GM18508 (cell line): ENCODE data around the gene PDHB.

Experiments used
- ATAC-seq: cut with Tn5 transposase; IDR thresholded peaks from one replicate; pipeline ENCODE4 v1.9.1; 2021; ENCODE audit warnings: moderate number of reproducible peaks; ENCODE audit not compliant: insufficient read depth, unreplicated experiment

PDHB gene

DNA sequence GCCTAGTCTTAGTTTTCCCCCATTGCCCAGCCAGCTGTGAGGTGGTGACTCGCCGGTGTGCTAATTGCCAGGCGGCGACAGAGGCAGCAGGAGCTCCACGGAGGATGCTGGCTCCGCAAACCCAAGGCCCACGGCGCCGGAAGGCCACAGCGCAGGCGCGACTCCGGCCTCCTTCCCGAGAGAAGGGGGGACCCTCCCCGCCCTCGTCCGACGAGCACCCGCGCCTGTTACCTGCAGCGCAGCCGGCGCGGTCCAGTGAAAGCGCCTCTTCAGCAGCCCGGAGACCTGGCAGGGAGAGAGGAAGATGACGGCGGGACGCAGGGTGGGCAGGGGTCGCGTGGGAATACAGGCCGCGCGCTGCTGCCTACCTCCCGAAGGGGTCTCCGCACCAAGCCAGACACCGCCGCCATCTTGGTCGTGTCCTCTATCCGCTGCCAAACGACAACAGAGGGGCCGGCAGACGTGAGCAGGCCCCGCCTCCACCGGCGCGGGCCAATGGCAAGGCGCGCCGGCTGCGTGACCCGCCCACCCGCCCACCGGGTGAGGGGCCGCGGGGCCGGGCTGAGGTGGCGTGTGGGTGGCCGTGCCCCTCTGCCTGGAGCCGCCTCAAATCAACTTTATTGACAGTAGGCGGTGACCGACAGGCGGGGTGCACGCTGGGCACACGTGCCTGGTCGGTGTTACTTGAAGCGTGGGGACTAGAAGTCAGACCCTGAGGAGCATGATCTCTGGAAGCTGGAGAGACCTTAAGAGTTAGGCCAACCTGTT, at the start of gene PDHB:
PDHB (minus strand) TSS at position 433 of the 768 bp plus-strand sequence; CDS start at position 410, 23 bp downstream.
- peak; percentile 78 for ATAC-seq

DNA sequence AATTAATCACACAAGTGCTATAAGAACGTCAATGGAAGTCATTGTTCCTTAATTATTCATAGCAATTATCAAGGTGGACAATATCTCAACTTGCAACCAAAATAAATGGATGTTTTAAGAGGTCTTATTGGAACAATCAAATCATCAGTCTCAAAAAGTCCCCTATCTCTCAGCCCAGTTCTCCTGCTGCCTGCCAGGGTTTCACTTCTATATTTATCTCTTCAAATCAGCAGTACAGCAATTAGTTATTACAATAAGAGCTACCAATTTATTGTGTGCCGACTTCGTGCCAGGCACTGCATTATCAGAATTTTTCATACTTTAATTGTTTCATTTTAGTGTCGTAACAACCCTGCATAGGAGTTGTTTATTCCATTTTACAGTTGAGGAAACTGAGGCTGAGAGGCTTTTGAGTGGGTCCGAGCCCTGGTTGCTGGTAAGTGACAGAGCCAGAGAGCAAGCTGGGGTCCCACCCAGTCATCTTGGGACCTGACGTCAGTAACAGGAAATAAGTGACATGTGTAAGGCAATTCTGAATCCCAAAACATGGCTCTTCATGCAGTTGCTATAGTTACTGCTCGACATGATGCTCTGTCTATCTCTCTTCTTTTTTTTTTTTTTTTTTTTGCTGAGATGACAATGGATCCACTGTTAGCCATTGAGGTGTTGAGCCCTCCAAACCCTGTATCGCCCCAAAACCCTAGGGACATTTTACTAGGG, 49.4 kb upstream of the PDHB start:
- no peak for ATAC-seq

DNA sequence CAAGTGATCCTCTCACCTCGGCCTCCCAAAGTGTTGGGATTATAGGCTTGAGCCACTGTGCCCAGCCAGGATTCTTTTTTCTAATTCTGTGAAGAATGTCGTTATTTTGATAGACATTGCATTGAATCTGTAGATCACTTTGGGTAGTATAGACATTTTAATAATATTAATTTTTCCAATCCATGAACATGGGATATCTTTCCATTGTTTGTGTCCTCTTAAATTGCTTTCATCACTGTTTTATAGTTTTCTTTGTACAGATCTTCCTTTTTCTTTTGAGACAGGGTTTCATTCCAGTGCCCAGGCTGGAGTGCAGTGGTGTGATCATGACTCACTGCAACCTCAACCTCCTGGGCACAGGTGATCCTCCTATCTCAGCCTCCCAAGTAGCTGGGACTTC, 46.7 kb upstream of the PDHB start:
- ATAC-seq = no peak

DNA sequence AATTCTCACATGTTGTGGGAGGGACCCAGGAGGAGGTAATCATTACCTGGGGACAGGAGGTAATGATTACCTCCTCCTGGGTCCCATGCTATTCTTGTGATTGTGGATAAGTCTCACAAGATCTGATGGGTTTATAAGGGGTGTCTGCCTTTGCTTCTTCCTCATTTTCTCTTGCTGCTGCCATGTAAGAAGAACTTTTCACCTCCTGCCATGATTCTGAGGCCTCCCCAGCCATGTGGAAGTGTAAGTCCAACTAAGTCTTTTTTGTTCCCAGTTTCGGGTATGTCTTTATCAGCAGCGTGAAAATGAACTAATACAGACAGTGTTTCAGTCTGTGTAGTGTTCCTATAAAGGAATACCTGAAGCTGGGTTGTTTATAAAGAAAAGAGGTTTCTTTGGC, 45.1 kb upstream of the PDHB start:
- ATAC-seq = no peak

DNA sequence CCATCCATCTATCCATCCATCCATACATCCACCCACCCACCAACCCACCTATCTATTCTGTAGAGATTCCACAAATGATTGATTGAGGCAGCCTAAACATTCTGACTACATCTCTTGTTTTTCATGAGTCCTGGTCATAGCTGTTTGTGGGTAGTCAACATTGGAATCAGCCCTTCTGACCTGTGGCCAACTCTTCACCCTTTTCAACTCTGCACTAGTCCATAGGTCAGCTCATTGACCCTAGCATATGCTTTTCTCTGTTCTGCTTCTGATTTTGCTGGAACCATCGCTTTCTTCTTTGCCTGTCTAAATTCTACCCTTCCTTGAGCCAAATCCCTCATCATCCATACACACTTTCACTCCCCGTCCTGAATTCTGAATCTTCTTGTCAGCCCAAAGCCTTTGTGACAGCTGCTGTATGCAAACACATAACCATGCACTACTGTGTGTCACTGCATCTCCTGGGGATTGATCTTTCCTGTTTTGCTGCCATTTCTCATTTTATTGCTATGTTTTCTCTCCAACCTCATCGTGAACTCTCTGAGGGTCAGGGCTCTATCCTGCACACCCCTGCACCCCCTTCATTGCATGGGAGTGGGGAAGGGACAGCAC, 41.4 kb upstream of the PDHB start:
- no peak for ATAC-seq

DNA sequence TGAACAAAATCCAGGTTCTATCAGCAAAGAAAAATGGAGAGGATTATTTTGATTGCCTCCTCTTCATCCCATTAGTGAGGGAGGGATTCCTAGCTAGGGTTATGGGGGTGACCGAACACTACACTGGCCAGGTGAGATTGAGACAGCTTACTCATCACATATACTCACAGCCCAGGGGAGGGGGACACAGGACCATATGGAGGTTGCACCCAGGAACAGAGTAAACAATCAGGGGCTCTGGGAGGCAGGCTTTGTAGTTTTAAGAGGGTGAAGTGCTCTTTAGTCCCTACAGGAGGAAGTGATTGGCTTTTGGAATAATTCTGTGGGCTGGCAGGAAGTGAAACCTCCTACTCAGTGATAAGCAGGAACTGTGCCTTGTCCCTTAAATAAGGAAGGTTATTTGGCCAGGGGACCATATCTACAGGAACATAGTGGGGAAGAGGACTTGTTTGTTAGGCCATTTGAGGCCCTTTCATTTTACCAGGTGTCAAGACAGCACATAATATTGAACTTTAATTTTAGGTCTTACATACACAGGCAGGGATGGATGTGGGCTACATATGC, 40.8 kb upstream of the PDHB start:
- no peak for ATAC-seq

DNA sequence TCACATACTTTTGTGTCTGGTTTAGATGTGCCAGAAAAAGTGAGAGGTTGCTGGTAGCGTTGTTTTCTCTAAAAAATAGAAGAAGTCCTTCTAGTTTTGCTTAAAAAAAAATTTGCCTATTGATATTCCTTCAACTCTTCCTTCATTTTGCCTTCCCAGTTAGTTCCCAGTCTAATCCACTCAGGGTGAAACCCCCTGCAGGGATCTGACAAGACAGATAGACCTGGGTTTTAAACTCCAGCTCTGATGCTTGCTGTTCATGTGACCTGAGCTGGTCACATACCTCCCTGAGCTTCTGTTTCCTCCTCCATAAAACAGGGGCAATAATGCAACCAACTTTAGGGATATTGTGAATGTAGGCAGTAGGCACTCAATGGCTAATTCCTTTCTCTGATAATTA, 39.6 kb upstream of the PDHB start:
- ATAC-seq = no peak

DNA sequence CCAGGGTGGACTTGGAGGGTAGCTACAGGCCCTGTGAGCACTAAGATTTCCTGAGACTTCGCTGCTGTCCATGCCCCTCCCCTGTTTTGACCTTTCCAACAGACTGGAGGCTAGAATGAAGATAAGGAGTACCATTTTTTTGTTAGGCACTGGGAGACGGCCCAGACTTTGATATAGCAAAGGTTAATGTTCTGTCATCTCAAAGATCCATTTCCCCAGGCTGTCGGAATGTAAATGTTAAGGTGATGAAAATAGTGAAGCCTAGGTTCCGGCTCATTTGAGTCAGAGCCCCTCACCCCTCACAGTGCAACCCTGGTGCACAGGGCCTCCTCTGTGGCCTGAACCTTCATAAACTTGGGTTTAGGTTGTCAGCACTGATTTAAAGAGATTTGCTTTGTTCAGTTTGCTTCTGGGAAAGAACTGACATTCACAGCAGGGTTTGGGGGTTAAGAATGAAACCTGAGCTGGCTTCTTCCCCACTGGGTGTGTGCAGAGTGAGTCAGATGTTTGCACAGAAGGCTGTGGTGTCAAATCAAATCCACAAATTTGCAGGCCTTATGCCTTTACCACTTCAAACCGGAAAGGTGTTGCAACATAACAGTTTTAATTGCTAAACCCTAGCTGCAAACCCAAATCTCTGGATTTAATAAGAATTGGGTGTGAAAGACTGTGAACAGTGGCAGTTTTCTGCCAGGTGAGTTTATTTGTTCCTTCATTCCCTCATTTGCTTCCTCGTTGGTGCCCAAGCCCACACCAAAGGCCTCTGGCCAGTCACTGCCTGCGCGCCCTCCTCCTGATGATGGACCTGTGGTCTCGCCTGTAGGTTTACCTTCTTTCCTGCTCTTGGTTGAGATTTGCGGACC, 37.6 kb upstream of the PDHB start:
- no peak for ATAC-seq

DNA sequence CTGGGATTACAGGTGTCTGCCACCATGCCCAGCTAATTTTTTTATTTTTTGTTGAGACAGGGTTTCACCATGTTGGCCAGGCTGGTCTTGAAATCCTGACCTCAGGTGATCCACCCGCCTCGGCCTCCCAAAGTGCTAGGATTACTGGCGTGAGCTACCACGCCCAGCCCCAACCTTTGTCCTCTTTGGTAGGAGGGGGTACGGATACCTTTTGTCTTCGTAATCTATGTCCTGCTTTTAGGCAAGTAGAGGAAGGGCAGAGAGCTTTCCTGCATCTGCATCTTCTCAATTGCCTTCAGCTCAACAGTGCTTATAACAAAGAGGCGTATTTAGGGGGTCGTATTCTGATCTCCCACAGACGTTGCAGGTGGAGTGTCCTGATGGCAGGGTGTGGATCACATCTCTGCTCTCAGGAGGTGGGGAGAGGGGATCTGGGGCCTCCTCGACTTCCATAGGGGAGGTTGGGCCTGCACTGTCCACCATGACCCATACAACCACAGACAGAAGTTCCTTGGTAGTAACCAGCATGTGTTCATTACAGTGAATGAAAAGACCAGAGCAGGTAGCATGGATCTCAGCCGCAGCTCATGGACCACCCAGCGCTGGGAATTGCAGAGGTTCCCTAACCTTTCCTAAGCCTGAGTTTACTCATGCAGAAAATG, 36.9 kb upstream of the PDHB start:
- ATAC-seq = no peak

DNA sequence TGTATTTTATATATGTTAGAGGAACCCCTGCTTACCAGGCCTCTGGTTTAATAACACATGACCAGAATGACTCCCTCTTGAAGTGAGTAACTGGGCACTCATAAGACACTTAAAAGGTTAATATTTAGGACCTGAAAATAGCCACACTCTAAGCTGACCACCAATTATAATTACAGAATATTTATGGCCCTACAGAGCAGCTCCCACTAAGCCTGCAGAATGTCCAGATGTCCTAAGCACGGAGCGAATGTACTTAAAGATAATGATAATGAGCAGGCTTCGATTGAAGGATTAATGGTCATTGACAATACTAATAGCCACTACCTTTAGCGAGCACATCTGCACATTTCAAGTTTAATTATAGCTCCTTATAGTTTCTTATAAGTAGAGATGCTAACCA, 35.5 kb upstream of the PDHB start:
- no peak for ATAC-seq

DNA sequence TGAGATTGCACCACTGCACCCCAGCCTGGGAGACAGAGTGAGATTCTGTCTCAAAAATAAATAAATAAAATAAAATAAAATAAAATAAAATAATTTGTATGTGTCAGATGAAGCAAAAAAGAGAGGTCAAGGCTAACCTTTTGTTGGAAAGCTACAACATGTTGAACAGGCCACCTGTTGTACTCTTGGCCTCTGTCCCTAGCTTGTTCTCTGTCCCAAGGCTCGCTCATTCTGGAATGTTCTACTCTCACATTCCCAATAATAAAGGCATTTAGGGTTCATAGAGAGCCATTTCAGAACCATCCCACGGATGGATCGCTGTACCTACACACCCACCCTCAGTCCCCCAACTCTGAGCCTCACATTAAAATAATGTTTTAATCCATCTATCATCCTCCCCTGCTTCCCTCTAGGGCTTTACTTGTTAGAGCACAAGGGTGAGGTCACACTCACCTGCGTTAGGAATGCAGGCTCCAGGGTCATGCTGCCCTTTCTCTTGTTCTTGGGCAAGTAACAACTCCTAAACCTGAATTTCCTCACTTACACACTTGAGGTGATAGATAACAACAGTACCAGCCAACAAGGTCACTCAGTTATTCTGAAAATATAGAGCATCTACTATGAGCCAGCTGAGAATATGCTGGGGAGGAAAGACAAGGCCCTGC, 33.4 kb upstream of the PDHB start:
- ATAC-seq = no peak

DNA sequence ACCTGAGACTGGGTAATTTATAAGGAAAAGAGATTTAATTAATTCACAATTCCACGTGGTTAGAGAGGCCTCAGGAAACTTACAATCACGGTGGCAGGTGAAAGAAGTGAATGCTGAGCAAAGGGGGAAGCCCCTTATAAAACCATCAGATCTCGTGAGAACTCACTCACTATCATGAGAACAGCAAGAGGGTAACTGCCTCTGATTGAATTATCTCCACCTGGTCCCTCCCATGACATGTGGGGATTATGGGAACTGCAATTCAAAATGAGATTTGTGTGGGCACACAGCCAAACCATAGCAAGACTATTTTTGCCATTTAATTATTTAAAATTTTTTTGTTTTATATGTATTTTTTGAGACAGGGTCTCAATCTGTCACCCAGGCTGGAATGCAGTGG, 31.2 kb upstream of the PDHB start:
- ATAC-seq = no peak

DNA sequence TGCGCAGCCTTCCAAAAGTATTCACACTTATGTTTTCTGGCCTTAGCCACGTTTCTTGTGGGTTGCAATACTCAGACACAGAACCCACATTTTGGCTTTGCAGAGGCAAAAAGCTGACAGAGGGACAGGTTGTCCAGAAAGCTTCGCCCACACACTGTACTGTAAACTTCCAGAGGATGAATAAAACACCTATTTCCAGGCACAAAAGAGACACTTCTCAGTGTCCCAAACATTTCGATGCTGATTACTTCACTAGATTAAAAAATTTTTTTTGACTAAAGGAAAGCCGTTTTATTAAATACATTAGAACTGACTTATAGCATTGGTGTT, 30.3 kb upstream of the PDHB start:
- no peak for ATAC-seq

DNA sequence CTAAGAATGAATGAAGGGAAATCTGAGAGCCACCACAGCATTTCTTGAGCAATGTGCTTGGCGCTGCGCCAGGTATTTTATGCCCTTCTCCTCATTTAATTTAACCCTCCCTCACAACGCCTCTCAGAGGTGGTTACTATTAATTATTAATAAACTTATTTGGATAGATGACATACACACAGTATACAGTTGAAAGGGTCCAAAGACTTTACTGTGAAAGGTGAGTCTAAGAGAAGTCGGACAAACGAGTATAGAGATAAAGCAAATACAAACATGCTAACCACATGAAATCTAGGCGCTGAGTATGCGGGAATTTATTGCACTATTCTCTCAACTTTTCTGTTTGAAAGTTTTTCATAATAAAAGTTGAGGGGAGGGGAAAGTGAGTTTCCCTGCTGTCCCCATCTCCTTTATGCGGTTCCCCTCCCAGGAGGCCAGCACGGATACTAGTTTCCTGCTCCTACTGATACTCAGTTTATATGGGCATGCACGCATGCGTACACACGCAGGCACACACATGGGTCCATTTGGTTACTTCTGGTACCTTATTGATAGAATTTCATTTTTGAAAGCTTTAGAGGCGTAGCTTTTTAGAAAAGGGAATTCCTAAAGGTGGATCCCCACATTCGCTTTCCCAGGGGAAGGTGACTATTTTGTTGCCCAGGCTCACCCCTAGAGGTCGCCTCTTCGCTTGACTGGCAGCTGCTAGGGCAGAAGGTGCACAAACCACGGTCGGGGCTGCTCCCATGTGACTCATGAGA, 29.7 kb upstream of the PDHB start:
- ATAC-seq = no peak

DNA sequence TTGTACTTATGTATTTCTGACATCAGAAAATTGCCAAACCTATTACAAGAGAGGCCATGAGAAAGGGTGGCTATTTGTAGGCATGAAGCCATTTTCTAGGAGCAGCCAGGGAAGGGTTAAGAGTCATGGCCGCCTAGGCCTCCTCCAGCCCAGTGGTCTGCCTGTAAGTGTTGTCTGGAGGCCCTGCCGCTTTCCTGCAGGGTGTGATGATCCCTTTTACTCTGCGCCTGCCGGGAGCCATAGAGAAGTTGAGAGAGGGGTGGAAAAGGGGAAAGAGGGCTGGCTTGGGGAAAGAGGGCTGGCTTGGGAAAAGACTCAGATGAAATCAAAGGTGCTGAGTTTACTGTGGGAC, 29.2 kb upstream of the PDHB start:
- no peak for ATAC-seq

DNA sequence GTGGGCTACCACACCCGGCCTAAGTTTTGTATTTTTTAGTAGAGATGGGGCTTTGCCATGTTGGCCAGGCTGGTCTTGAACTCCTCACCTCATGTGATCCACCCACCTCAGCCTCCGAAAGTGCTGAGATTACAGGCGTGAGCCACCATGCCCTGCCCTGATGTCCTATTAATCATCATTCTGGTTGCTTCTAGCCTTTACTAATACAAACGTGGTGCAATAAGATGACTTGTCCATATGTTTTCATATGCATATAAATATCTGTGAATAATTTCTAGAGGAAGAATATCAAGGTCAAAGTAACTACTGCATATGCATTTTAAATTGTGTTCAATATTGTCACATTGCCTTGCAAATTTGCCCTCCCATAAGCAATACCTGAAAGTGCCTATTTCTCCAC, 25.5 kb upstream of the PDHB start:
- ATAC-seq = no peak

DNA sequence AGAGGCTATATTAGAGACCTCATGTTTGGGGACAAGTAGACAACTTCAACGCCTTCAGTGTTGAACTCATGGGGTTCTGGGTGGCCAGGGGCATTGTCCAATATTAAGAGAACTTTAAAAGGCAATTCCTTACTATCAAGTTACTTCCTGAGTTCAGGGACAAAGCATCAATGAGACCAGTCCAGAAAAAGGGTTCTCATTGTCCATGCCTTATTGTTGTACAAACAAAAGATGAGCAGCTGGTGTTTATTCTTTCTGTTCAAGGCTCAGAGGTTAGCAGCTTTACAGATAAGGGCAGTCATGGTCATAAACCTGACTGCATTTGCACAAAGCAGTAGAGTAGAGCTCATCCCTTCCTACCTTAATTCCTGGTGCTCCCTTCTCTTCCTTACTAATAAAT, 18.5 kb upstream of the PDHB start:
- no peak for ATAC-seq

DNA sequence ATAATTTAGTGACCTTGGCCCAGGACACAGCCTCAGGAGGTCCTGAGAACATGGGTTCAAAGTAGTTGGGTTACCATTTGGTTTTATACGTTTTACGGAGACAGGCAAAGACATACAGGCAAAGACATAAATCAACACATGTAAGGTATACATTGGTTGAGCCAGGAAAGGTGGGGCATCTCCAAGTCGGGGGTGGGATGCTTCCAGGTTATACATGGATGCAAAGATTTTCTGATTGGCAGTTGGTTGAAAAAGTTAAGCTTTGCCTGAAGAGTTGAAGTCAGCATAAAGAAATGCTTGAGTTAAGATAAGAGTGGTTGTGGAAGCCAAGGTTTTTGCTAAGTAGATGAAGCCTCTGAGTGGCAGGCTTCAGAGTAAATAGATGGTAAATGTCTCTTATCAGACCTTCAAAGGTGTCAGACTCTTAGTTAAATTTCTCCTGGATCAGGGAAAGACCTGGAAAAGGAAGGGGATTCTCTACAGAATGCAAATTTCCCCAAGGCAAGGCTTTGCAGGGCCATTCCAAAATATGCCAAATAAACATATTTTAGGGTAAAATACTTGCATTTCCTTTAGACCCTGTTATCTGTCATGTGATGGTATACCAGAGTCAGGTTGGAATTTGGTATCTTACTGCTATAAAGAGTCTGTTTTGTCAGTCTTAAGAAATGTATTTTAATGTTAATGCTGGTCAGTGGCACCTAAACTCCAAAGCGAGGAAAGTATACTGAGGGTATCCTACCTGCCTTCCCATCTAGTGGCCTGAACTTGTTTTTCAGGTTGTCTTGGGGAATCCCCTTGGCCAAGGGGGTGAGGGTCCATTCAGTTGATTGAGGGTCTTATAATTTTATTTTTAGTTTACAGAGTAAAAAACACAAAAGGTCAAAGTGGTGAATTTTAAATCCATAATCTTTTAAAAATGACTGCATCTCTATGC, 8.2 kb upstream of the PDHB start:
- no peak for ATAC-seq
